HG03442 (cell line): ENCODE results near the gene POGZ.
"Not testable (repeated sequence)": the region's sequence is repeated elsewhere in the genome, so short reads cannot be mapped to it uniquely, and the experiment has no call there.

Source experiments
- ATAC-seq: cut with Tn5 transposase; IDR thresholded peaks from one replicate; pipeline ENCODE4 v1.9.1; 2021; ENCODE audit warnings: mild to moderate bottlenecking, moderate library complexity; ENCODE audit not compliant: unreplicated experiment

POGZ gene

GRCh38 chr1:151425103-151425502 is 34.2 kb downstream of the POGZ start:
- ATAC-seq: no peak

- ATAC-seq: no peak
These were observed 39.5 kb downstream of the POGZ start for GRCh38 chr1:151419819-151420218.

- no peak for ATAC-seq
These were observed 41.2 kb downstream of the POGZ start for GRCh38 chr1:151418081-151418480.

GRCh38 chr1:151416231-151416630 is 43.1 kb downstream of the POGZ start:
- no peak for ATAC-seq

GRCh38 chr1:151411884-151412283 is 47.4 kb downstream of the POGZ start:
- no peak for ATAC-seq

GRCh38 chr1:151408891-151409290 is 50.4 kb downstream of the POGZ start:
- no peak for ATAC-seq

GRCh38 chr1:151407304-151407703 is 52.0 kb downstream of the POGZ start:
- no peak for ATAC-seq

- ATAC-seq: no peak
These were observed 53.1 kb downstream of the POGZ start for GRCh38 chr1:151406176-151406575.

- ATAC-seq: no peak
These were observed 53.9 kb downstream of the POGZ start for GRCh38 chr1:151405187-151405951.

GRCh38 chr1:151403612-151404011 is 55.7 kb downstream of the POGZ start:
- ATAC-seq: no peak

- ATAC-seq: no peak
These were observed 56.5 kb downstream of the POGZ start for GRCh38 chr1:151402764-151403163.

GRCh38 chr1:151401860-151402259 is 57.4 kb downstream of the POGZ start:
- no peak for ATAC-seq

GRCh38 chr1:151401125-151401788 is 58.0 kb downstream of the POGZ start:
- ATAC-seq: no peak

GRCh38 chr1:151399324-151400171 is 59.7 kb downstream of the POGZ start, which contains the start of gene PSMB4:
Gene PSMB4 (plus strand): TSS chr1:151399573. CDS start chr1:151399588, 15 bp downstream.
- ATAC-seq: peak; percentile 82

- not testable (repeated sequence) for ATAC-seq
These were observed 63.0 kb downstream of the POGZ start for GRCh38 chr1:151396265-151396664.

- ATAC-seq: no peak
These were observed 65.7 kb downstream of the POGZ start for GRCh38 chr1:151393583-151393982.

GRCh38 chr1:151391079-151391563 is 68.2 kb downstream of the POGZ start:
- ATAC-seq: no peak

GRCh38 chr1:151390221-151391078 is 68.8 kb downstream of the POGZ start:
- not testable (repeated sequence) for ATAC-seq

GRCh38 chr1:151386002-151386401 is 73.3 kb downstream of the POGZ start:
- no peak for ATAC-seq

GRCh38 chr1:151384584-151384983 is 74.7 kb downstream of the POGZ start:
- no peak for ATAC-seq
